Prostate gland (tissue), 2 donors: ENCODE data around the gene BICDL2. TPM values are rescaled to one million over a fixed set of nuclear protein-coding genes. Genes with fewer than 3 reads are reported as not detected.

Experiments used
- DNase-seq: peaks from one replicate; pipeline ENCODE4 v3.0.0-alpha.2; 2019; ENCODE audit warnings: low spot score
- H3K27ac ChIP-seq, 2 donors: fragments of 200-600 bp; sonication (generic); 2 replicates each; pipeline ENCODE4 v1.5.1; 2017 to 2019
- H3K27me3 ChIP-seq: fragments of 200-600 bp; sonication (generic); replicated peaks from 2 replicates; pipeline ENCODE4 v1.5.1; 2019; ENCODE audit not compliant: insufficient read depth
- H3K36me3 ChIP-seq, 2 donors: fragments of 200-600 bp; sonication (generic); 1 replicate in 1 of 2; 2 replicates in 1 of 2; pipeline versions ENCODE4 v1.5.1 to v1.8.1; 2017 to 2019
- H3K4me1 ChIP-seq: fragments of 200-600 bp; sonication (generic); replicated peaks from 2 replicates; pipeline ENCODE4 v1.5.1; 2019
- H3K4me3 ChIP-seq, 2 donors: fragments of 200-600 bp; sonication (generic); 2 replicates each; pipeline ENCODE4 v1.5.1; 2017 to 2019
- H3K9me3 ChIP-seq: fragments of 200-600 bp; sonication (generic); 2 replicates; pipeline ENCODE4 v1.5.1; 2017
- POLR2A ChIP-seq: fragments of 450-650 bp; IDR thresholded peaks from one replicate; pipeline ENCODE4 v1.6.1; 2016; ENCODE audit warnings: antibody characterized with exemption, mild to moderate bottlenecking
- POLR2AphosphoS5 ChIP-seq: sonication (generic); formaldehyde crosslinking; IDR thresholded peaks from one replicate; pipeline ENCODE4 v1.6.1; 2017; ENCODE audit warnings: antibody characterized with exemption
- WGBS: methylation state at CpG from one replicate; pipeline ENCODE4 v1.1.5; 2018; 5-methylcytosine and 5-hydroxymethylcytosine counted together
- intact Hi-C: fragments of 100-400 bp; cut with DNase I; formaldehyde crosslinking; loops from one replicate; pipeline ENCODE4 v1.14.2; 2022
- total RNA-seq, 2 donors: library from RNA; depleted of rRNA; stranded (reverse); fragments of >200 nt; gene quantifications; one replicate each; pipeline ENCODE4 v1.1.0, GENCODE V29; 2016
- TF ChIP-seq, protein P1 (sequence below), 4 experiments: fragments of 200-600 bp in 2 of 4; fragments of 450-650 bp in 2 of 4; sonication (generic) in 2 of 4; IDR thresholded peaks; 1 replicate in 3 of 4; 2 replicates in 1 of 4; pipeline ENCODE4 v1.5.1; 2016 to 2019; ENCODE audit warnings: antibody characterized with exemption in 4 of 4, mild to moderate bottlenecking in 2 of 4, moderate library complexity in 2 of 4

Gene BICDL2
- total RNA-seq, 2 donors from 2014 or later, result 54.6 to 59.6 TPM

DNA sequence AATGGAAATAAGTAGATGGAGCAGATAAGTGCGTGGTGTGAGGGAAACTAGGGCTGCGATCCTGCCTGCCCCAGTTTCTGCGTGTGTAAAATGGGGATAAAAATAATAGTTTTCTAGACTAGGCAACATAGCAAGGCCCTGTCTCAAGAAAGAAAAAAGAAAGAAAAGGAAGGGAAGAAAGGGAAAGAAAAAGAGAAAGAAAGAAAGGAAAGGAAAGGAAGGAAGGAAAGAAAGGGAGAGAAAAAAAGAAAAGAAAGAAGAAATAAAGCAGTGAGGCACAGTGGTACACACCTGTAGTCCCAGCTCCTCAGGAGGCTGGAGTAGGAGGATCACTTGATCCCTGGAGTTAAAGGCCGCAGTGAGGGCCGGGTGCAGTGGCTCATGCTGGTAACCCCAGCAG lies 54.3 kb downstream of the BICDL2 start:
- no peak for TF ChIP-seq POLR2A
- TF ChIP-seq POLR2AphosphoS5, result no peak
- TF ChIP-seq, protein P1, sequence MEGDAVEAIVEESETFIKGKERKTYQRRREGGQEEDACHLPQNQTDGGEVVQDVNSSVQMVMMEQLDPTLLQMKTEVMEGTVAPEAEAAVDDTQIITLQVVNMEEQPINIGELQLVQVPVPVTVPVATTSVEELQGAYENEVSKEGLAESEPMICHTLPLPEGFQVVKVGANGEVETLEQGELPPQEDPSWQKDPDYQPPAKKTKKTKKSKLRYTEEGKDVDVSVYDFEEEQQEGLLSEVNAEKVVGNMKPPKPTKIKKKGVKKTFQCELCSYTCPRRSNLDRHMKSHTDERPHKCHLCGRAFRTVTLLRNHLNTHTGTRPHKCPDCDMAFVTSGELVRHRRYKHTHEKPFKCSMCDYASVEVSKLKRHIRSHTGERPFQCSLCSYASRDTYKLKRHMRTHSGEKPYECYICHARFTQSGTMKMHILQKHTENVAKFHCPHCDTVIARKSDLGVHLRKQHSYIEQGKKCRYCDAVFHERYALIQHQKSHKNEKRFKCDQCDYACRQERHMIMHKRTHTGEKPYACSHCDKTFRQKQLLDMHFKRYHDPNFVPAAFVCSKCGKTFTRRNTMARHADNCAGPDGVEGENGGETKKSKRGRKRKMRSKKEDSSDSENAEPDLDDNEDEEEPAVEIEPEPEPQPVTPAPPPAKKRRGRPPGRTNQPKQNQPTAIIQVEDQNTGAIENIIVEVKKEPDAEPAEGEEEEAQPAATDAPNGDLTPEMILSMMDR (IDR thresholded peaks at IDR 0.05), result no peak
- Histone ChIP-seq H3K36me3 (no peaks in the 10 kb centered on the region), H3K27me3 (no peaks in the 10 kb centered on the region), H3K27ac (no peak overlapping the region), H3K4me3 (no peak overlapping the region), H3K4me1 (peaks cover 11% of the 10 kb centered on the region), H3K9me3 (no peaks in the 10 kb centered on the region)
- 77% methylated on average over 5 of the region's 5 CpGs for WGBS
- no peak for DNase-seq
- intact Hi-C loops, result no loop called here

DNA sequence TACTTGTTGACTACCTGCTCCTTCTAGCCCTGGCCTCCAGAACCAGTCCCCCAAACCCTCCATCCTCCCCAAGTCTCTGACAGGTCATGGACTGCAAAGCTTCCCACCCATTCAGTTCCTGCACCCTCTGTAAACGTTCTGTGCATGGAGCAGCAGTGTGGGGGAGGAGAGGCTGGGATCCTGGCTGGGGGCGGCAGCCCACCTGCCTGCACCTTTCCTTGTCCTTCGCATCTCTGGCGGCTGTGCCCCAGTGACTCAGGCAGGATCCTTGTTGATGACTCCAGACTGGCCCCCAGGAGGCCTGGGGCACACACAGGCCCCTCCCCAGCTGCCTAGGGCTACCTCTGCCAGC lies 54.9 kb downstream of the BICDL2 start:
- no peaks in the 10 kb centered on the region for H3K27me3 ChIP-seq
- H3K4me3 ChIP-seq, result no peak overlapping the region
- H3K36me3 ChIP-seq, result no peaks in the 10 kb centered on the region
- H3K9me3 ChIP-seq, result no peaks in the 10 kb centered on the region
- H3K4me1 ChIP-seq, result peaks cover 11% of the 10 kb centered on the region
- H3K27ac ChIP-seq, result no peak overlapping the region
- DNase-seq, result no peak
- WGBS, result 67% methylated on average over 4 of the region's 4 CpGs
- intact Hi-C loops, result no loop called here
- TF ChIP-seq POLR2A (no peak), POLR2AphosphoS5 (no peak)
- TF ChIP-seq, protein P1 (IDR thresholded peaks at IDR 0.05), result no peak

DNA sequence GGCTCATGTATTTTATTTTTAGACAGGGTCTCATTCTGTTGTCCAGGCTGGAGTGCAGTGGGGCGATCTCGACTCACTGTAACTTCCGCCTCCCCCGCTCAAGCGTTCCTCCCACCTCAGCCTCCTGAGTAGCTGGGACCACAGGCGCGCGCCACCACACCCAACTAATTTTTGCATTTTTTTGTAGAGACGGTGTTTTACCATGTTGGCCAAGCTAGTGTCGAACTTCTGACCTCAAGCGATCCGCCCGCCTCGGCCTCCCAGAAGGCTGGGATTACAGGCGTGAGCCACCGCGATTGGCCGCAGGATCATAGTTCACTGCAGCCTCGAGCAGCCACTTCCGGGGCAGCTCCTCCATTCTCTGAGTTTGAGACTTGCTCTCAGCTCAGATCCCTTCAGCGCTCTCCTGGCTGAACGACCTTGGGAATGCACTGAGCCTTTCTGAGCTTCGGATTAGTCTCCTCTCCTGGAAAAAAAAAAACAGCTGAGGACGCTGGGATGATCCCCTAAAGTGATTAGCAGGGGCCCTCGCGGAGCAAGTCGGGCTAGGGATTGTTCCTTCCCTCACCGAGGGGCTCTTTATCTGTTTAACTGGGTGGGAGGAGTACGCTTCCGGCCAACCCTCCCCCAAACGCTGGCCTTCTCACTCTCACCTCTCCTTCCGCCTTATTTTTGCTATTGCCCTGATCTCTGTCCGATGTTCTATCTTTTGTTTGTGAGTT lies 55.4 kb downstream of the BICDL2 start:
- TF ChIP-seq, protein P1 (IDR thresholded peaks at IDR 0.05), result no peak
- TF ChIP-seq POLR2AphosphoS5 (no peak), POLR2A (no peak)
- Histone ChIP-seq H3K4me1 (peaks cover 11% of the 10 kb centered on the region), H3K9me3 (no peaks in the 10 kb centered on the region), H3K4me3 (peak overlapping the region in 1 of 2 donors; percentile 69), H3K27ac (no peak overlapping the region), H3K36me3 (no peaks in the 10 kb centered on the region), H3K27me3 (no peaks in the 10 kb centered on the region)
- WGBS, result 64% methylated on average over 33 of the region's 33 CpGs
- intact Hi-C loops, result no loop called here
- DNase-seq, result no peak

DNA sequence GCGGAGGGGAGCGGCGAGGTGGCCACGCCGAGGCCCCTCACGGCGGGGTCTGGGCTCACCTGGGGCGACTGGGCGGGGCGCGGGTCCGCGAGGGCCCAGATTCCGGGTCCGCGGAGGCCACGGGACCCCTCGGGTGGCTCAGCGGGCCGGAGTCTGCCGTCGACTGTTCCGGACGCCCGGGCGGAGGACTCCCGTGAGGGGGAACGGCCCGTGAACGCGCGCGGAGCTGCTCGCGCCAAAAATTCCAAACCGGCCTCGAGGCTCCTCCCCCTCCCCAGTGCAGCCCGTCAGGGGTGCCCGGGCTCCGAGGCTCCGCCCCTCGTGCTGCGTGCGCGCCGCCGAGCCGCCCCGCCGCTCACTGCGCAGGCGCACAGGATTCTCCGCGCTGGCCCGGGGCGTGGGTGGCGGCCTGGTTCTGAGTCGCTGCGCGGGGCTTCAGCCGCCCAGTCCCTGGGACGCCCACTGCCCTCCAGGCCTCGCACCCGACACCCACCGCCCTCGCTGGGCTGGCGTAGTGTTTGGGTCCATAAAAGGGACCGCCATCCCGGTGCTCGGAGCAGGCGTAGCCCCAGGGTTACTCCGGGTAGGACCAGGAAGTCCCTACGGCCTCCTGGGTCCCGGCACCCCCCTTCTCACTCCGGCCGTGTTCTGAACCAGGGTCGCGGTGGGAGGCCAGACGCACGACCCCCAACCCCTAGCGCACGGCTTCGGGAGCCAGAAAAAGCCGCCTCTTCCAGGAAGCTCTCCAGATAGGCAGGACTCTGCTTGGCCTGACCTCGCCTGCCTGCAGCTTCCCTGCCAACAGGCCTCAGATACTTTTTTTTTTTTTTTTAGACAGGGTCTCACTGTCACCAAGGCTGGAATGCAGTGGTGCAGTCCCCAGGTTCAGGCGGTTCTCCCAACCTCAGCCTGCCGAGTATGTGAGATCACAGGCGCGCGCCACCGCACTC lies 56.2 kb downstream of the BICDL2 start, which contains the start of gene PKMYT1:
Gene PKMYT1, minus strand, starts transcription at position 220 of the 950 bp plus-strand sequence. CDS start 789 bp downstream, outside the sequence.
- H3K9me3 ChIP-seq, result no peaks in the 10 kb centered on the region
- WGBS, result 10% methylated on average over 59 of the region's 91 CpGs
- no peaks in the 10 kb centered on the region for H3K36me3 ChIP-seq
- intact Hi-C loops, result no loop called here
- H3K27ac ChIP-seq, result peak within 1 kb of the TSS; percentile 86 to 89
- H3K27me3 ChIP-seq, result no peaks in the 10 kb centered on the region
- H3K4me3 ChIP-seq, result peak within 1 kb of the TSS; percentile 59 to 69
- peaks cover 11% of the 10 kb centered on the region for H3K4me1 ChIP-seq
- peak; percentile 85 for DNase-seq
- TF ChIP-seq POLR2A (peak; percentile 89), POLR2AphosphoS5 (peak; percentile 81)
- TF ChIP-seq, protein P1 (IDR thresholded peaks at IDR 0.05), result peak in 2 of 4 experiments; percentile 14 to 19
